IMR-90 (cell line): ENCODE results near the gene HINT2. TPM values are rescaled to one million over a fixed set of nuclear protein-coding genes. Genes with fewer than 3 reads are reported as not detected.

ENCODE experiments used
- ATAC-seq: fragments of 200-7000 bp; cut with Tn5 transposase; 2 replicates; pipeline ENCODE4 v1.9.1; 2020; ENCODE audit warnings: low read depth, mild to moderate bottlenecking, moderate library complexity
- BruUV-seq: library from RNA; stranded (reverse); fragments of 400-500 nt; replicated peaks from 2 replicates; lab custom pipeline; 2021; lab: Mats Ljungman, UMichigan
- CTCF ChIA-PET: fragments of 300-600 bp; formaldehyde crosslinking; extraction: SDS; loops from one replicate; lab custom pipeline; 2021; ENCODE audit warnings: antibody characterized with exemption; lab: Yijun Ruan, JAX
- POLR2A ChIA-PET: fragments of 300-600 bp; sonication (Branson Sonifier 250); formaldehyde crosslinking; loops from one replicate; lab custom pipeline; 2022; ENCODE audit warnings: antibody characterized with exemption; ENCODE audit not compliant: unreplicated experiment; lab: Charles Lee
- DNase-seq: peaks from one replicate; pipeline ENCODE4 v3.0.0; 2013
- H2AFZ ChIP-seq: replicated peaks from 2 replicates; pipeline ENCODE3; 2013; ENCODE audit warnings: low read length, mild to moderate bottlenecking; ENCODE audit not compliant: poor library complexity
- H2AK5ac ChIP-seq: 2 replicates; pipeline ENCODE4 v1.6.1; 2013; ENCODE audit warnings: low read depth, low read length, inconsistent platforms
- H2AK9ac ChIP-seq: replicated peaks from 2 replicates; pipeline ENCODE3; 2013; ENCODE audit warnings: mild to moderate bottlenecking, low read depth, low read length, moderate library complexity; ENCODE audit not compliant: poor library complexity
- H2BK120ac ChIP-seq: 2 replicates; pipeline ENCODE4 v1.6.1; 2013; ENCODE audit warnings: low read depth, low read length, inconsistent platforms
- H2BK15ac ChIP-seq: 3 replicates; pipeline ENCODE4 v1.6.1; 2013; ENCODE audit warnings: low read depth, low read length, inconsistent platforms
- H2BK20ac ChIP-seq: 2 replicates; pipeline ENCODE4 v1.6.1; 2013; ENCODE audit warnings: low read depth, mild to moderate bottlenecking, inconsistent platforms, low read length, moderate library complexity
- H2BK5ac ChIP-seq: 2 replicates; pipeline ENCODE4 v1.6.1; 2013; ENCODE audit warnings: mild to moderate bottlenecking, low read depth, low read length, inconsistent platforms; ENCODE audit not compliant: poor library complexity, severe bottlenecking
- H3K14ac ChIP-seq: replicated peaks from 2 replicates; pipeline ENCODE4 v1.6.1; 2013; ENCODE audit warnings: low read depth, low read length, inconsistent platforms
- H3K18ac ChIP-seq: 2 replicates; pipeline ENCODE4 v1.6.1; 2013; ENCODE audit warnings: low read depth, low read length, control low read depth
- H3K23ac ChIP-seq: 2 replicates; pipeline ENCODE4 v1.6.1; 2013; ENCODE audit warnings: low read depth, low read length, inconsistent platforms
- H3K27ac ChIP-seq: 2 replicates; pipeline ENCODE4 v1.5.1; 2013; ENCODE audit warnings: mild to moderate bottlenecking, control low read depth, low read length; ENCODE audit not compliant: insufficient read depth
- H3K27me3 ChIP-seq: 2 replicates; pipeline ENCODE4 v1.6.1; 2013; ENCODE audit warnings: low read length; ENCODE audit not compliant: control insufficient read depth, insufficient read depth
- H3K36me3 ChIP-seq: 2 replicates; pipeline ENCODE4 v1.6.1; 2013; ENCODE audit warnings: low read length, mixed read lengths; ENCODE audit not compliant: control insufficient read depth, insufficient read depth
- H3K4ac ChIP-seq: 2 replicates; pipeline ENCODE4 v1.6.1; 2013; ENCODE audit warnings: low read depth, low read length, inconsistent platforms
- H3K4me1 ChIP-seq: 2 replicates; pipeline ENCODE4 v1.6.1; 2013; ENCODE audit warnings: low read length, mixed read lengths; ENCODE audit not compliant: control insufficient read depth, insufficient read depth
- H3K4me2 ChIP-seq: 2 replicates; pipeline ENCODE4 v1.6.1; 2013; ENCODE audit warnings: low read depth, mild to moderate bottlenecking, control low read depth, low read length, moderate library complexity
- H3K4me3 ChIP-seq: 2 replicates; pipeline ENCODE4 v1.5.1; 2013; ENCODE audit warnings: low read depth, mild to moderate bottlenecking, control low read depth, low read length, moderate library complexity; ENCODE audit not compliant: insufficient read depth
- H3K56ac ChIP-seq: 2 replicates; pipeline ENCODE4 v1.6.1; 2013; ENCODE audit warnings: low read length, inconsistent platforms; ENCODE audit not compliant: insufficient read depth; ENCODE audit errors: extremely low read depth
- H3K79me1 ChIP-seq, 2 experiments: 2 replicates each; pipeline ENCODE4 v1.6.1; 2013; ENCODE audit warnings: low read length in 2 of 2, inconsistent platforms in 1 of 2, low read depth in 1 of 2
- H3K9ac ChIP-seq: 2 replicates; pipeline ENCODE4 v1.6.1; 2013; ENCODE audit warnings: low read depth, low read length, control low read depth
- H3K9me1 ChIP-seq: 2 replicates; pipeline ENCODE4 v1.6.1; 2013; ENCODE audit warnings: low read length, inconsistent platforms; ENCODE audit not compliant: insufficient read depth
- H3K9me3 ChIP-seq: 2 replicates; pipeline ENCODE4 v1.6.1; 2013; ENCODE audit warnings: low read length; ENCODE audit not compliant: control insufficient read depth, insufficient read depth
- H4K20me1 ChIP-seq: 2 replicates; pipeline ENCODE4 v1.6.1; 2013; ENCODE audit warnings: low read length, inconsistent platforms; ENCODE audit not compliant: insufficient read depth
- H4K5ac ChIP-seq: 2 replicates; pipeline ENCODE4 v1.6.1; 2013; ENCODE audit warnings: mild to moderate bottlenecking, low read depth, low read length, control low read depth
- H4K8ac ChIP-seq, 2 experiments: 2 replicates each; pipeline ENCODE4 v1.6.1; 2013; ENCODE audit warnings: low read depth in 2 of 2, low read length in 2 of 2, control low read depth in 1 of 2, inconsistent platforms in 1 of 2
- H4K91ac ChIP-seq: 2 replicates; pipeline ENCODE4 v1.6.1; 2013; ENCODE audit warnings: low read depth, low read length, inconsistent platforms; ENCODE audit not compliant: insufficient read depth
- CEBPB ChIP-seq: IDR thresholded peaks from 2 replicates; pipeline ENCODE4 v1.6.1; 2012; ENCODE audit warnings: low read depth, low read length, improper control_type of control experiment
- CHD1 ChIP-seq: IDR thresholded peaks from 2 replicates; pipeline ENCODE4 v1.6.1; 2012; ENCODE audit warnings: low read depth, low read length, improper control_type of control experiment
- FOS ChIP-seq: fragments of 150-350 bp; IDR thresholded peaks from 2 replicates; pipeline ENCODE4 v1.6.1; 2016; ENCODE audit warnings: low read depth, low read length
- MAFK ChIP-seq: IDR thresholded peaks from 2 replicates; pipeline ENCODE4 v1.6.1; 2012; ENCODE audit warnings: low read depth, low read length, improper control_type of control experiment
- MAZ ChIP-seq: IDR thresholded peaks from 2 replicates; pipeline ENCODE4 v1.6.1; 2012; ENCODE audit warnings: low read depth, mild to moderate bottlenecking, low read length, improper control_type of control experiment, moderate library complexity, borderline replicate concordance
- MXI1 ChIP-seq: IDR thresholded peaks from 2 replicates; pipeline ENCODE4 v1.6.1; 2012; ENCODE audit warnings: low read depth, mild to moderate bottlenecking, low read length, moderate library complexity, borderline replicate concordance
- NFE2L2 ChIP-seq: fragments of 150-350 bp; IDR thresholded peaks from 2 replicates; pipeline ENCODE4 v1.6.1; 2016; ENCODE audit warnings: low read depth, mild to moderate bottlenecking, low read length
- RAD21 ChIP-seq: IDR thresholded peaks from 2 replicates; pipeline ENCODE4 v1.6.1; 2012; ENCODE audit warnings: low read length, improper control_type of control experiment
- RCOR1 ChIP-seq: IDR thresholded peaks from 2 replicates; pipeline ENCODE4 v1.6.1; 2012; ENCODE audit warnings: mild to moderate bottlenecking, low read length, improper control_type of control experiment; ENCODE audit not compliant: insufficient replicate concordance
- RFX5 ChIP-seq: IDR thresholded peaks from 2 replicates; pipeline ENCODE4 v1.8.0; 2012; ENCODE audit warnings: low read depth, mild to moderate bottlenecking, low read length, moderate library complexity
- SMC3 ChIP-seq: fragments of 150-350 bp; IDR thresholded peaks from 2 replicates; pipeline ENCODE4 v1.6.1; 2016; ENCODE audit warnings: low read depth, mild to moderate bottlenecking, antibody characterized with exemption, low read length, moderate library complexity
- USF2 ChIP-seq: fragments of 150-350 bp; IDR thresholded peaks from 2 replicates; pipeline ENCODE4 v1.6.1; 2017; ENCODE audit warnings: mild to moderate bottlenecking, antibody characterized with exemption, low read length, low read depth
- WGBS, 2 experiments: methylation state at CpG; one replicate each; pipeline versions ENCODE4 v1.1.5 to v1.1.7; 2013; ENCODE audit warnings: missing lambda C conversion rate in 2 of 2; ENCODE audit not compliant: insufficient read length in 1 of 2; ENCODE audit errors: extremely low coverage in 2 of 2; 5-methylcytosine and 5-hydroxymethylcytosine counted together
- dilution Hi-C: fragments of 300-500 bp; cut with HindIII; formaldehyde crosslinking; loops from one replicate; pipeline ENCODE4 v1.14.3; 2018; ENCODE audit warnings: low sequenced_read_pairs; ENCODE audit not compliant: unreplicated experiment
- in situ Hi-C: fragments of 300-500 bp; cut with MboI; formaldehyde crosslinking; loops from 3 replicates; pipeline ENCODE4 v1.14.3; 2019; ENCODE audit warnings: low sequenced_read_pairs, inconsistent platforms, mixed read lengths
- intact Hi-C: fragments of 100-400 bp; cut with micrococcal nuclease; formaldehyde crosslinking; loops from 2 replicates; pipeline ENCODE4 v1.10.0; 2022
- polyA plus RNA-seq, 3 experiments: library from polyadenylated mRNA; depleted of rRNA; stranded (reverse); fragments of >200 nt; gene quantifications; 2 replicates each; pipeline ENCODE4 v1.2.3, GENCODE V29; 2012; ENCODE audit warnings: low replicate concordance in 1 of 3
- total RNA-seq: library from RNA; depleted of rRNA; stranded (reverse); fragments of >200 nt; gene quantifications from 2 replicates; pipeline ENCODE4 v1.2.3, GENCODE V29; 2012

HINT2 gene
- total and polyA plus RNA-seq, 2 of the 4 experiments (the other 2 are of a cell fraction) = 7.5 to 20.6 TPM

- 70% methylated on average over 1 of the region's 5 CpGs; no CpG with 5 or more reads in 1 of the 2 experiments for WGBS, 2 experiments
- no peak overlapping the region for H3K4me3 ChIP-seq
- no peak overlapping the region for H2AK9ac ChIP-seq
- ChIA-PET CTCF (interaction anchor here (0.5 kb wide), 1 partner anchor 42 kb away, joined by 3 read pairs; no protein-coding TSS in a partner anchor), POLR2A (no interaction called here)
- H3K14ac ChIP-seq = no peak overlapping the region
- H3K18ac ChIP-seq = no peak overlapping the region
- no peak for DNase-seq
- BruUV-seq = no TSS peak
- H4K91ac ChIP-seq = no peak overlapping the region
- H3K27me3 ChIP-seq = no peaks in the 10 kb centered on the region
- H3K23ac ChIP-seq = no peak overlapping the region
- no peak for ATAC-seq
- H2AFZ ChIP-seq = no peak overlapping the region
- dilution Hi-C loops (no loop called here), in situ Hi-C loops (no loop called here), intact Hi-C loops (no loop called here)
- no peaks in the 10 kb centered on the region for H3K36me3 ChIP-seq
- H3K4me2 ChIP-seq = no peak overlapping the region
- no peaks in the 10 kb centered on the region; the same call in 1 of the 2 replicates for H3K9me1 ChIP-seq
- H3K56ac ChIP-seq = no peak overlapping the region
- H3K4ac ChIP-seq = no peak overlapping the region
- H3K79me1 ChIP-seq = no peaks in the 10 kb centered on the region
- H2BK5ac ChIP-seq = no peak overlapping the region
- H3K27ac ChIP-seq = no peak overlapping the region
- H2BK120ac ChIP-seq = no peak overlapping the region
- no peak overlapping the region for H4K8ac ChIP-seq
- no peak overlapping the region for H2AK5ac ChIP-seq
- no peak for TF ChIP-seq MAZ
- no peak for TF ChIP-seq RAD21
- no peak for TF ChIP-seq RCOR1
- no peak for TF ChIP-seq USF2
- TF ChIP-seq RFX5 = no peak
- TF ChIP-seq SMC3 = no peak
- TF ChIP-seq CEBPB = no peak
- no peak for TF ChIP-seq NFE2L2
- no peak for TF ChIP-seq MXI1
- no peak for TF ChIP-seq FOS
- no peak for TF ChIP-seq MAFK
- no peak for TF ChIP-seq CHD1
- no peak overlapping the region for H4K5ac ChIP-seq
- H2BK20ac ChIP-seq = no peak overlapping the region
- H3K9me3 ChIP-seq = no peaks in the 10 kb centered on the region
- H3K4me1 ChIP-seq = no peaks in the 10 kb centered on the region
- H3K9ac ChIP-seq = no peak overlapping the region
- no peaks in the 10 kb centered on the region for H4K20me1 ChIP-seq
- no peak overlapping the region for H2BK15ac ChIP-seq
Observed at GRCh38 chr9:35836595-35836994, 21.8 kb upstream of the HINT2 start.
